Colon (tissue), 2 donors: ENCODE results near the gene FNIP1.
"Not testable (repeated sequence)": the region's sequence is repeated elsewhere in the genome, so short reads cannot be mapped to it uniquely, and the experiment has no call there.

Experiments used
- FAIRE-seq: peaks from 2 replicates; lab custom pipeline; 2012; peaks lifted over from hg19 to GRCh38; lab: Jason Lieb, UNC
- donor health status: control.
- donor health status: control.

The FNIP1 gene

DNA sequence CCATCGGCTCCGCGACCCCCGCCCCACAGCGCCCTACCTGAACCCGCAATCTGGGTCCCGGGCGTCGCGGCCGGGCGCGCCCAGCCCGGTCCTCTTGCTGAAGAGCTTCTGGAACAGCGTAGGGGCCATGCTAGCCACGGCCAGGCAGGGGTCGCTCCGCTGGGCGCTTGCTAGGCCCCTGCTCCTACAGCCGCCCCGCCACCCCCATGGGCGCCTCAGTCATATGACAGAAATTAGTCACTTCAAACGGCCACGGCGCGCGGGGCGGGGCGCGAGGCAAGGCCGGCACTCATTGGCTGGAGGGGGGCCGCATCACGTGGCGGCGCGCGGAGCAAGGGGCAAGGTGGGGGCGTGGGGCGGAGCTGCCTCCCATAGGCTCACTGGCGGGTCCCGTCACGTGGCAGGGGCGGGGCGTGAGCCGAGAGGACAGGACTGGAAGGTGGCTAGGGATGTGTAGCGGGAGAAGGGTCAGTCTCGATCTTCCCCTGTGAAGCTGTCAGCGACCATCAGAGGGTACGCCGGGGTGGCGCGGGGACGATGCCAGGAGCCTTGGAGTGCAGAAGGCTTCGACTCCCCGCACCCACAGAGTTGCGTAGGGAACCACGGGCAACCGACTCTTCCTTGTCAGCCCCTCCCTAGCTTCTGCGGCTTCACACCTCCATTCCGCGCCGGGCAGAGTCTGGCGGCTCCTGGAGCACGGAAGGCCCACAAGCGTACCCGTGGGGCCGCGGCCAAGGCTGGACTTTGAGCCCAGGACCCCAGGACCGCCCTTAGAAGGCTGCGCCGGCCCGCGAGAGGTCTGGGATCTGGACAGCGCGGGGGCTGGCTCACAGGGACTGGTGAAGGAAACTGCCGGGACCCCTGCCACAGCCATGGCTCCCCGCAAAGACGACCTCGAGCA, at the start of gene FNIP1:
FNIP1 (minus strand) TSS at position 225 of the 901 bp plus-strand sequence; CDS start at position 129, 96 bp downstream.
- no peak for FAIRE-seq

DNA sequence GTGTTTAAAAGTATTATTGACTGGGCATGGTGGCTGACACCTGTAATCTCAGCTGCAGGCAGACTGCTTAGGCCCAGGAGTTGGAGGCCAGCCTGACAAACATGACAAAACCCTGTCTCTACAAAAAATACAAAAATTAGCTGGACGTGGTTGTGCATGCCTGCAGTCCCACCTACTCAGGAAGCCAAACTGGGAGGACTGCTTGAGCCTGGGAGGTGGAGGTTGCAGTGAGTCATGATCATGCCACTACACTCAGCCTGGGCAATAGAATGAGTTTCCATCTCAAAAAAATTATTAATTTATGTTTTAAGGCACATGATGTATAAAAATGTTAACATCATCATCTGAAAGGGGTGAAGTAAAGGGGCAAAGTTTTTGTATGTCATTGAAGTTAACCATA, 49.7 kb upstream of the FNIP1 start:
- FAIRE-seq = no peak

DNA sequence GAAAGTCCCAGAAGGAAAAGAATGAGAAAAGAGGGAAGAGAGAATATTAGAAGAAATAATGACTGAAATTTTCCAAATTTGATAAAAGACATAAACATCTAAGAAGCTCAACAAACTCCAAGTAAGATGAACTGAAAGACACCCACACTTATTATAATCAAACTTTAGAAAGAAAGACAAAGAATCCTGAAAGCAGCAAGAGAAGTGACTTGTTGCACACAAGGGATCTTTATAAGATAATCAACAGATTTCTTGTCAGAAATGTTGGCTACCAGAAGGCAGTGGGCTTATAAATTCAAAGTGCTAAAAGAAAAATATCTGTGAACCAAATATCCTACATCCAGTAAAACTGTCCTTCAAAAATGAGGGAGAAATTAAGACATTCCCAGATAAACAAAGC, 49.0 kb upstream of the FNIP1 start:
- FAIRE-seq = no peak

DNA sequence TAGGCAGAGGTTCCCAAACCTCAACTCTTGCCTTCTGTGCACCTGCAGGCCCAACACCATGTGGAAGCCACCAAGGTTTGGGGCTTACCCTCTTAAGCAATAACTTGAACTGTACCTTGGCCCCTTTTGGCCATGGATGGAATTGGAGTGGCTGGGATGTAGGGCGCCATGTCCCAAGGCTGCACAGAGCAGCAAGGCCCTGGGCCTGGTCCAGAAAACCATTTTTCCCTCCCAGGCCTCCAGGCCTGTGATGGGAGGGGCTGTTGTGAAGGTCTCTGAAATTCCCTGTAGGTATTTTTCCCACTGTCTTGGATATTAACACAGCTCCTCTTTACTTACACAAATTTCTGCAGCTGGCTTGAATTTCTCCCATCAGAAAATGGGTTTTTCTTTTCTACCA, 46.2 kb upstream of the FNIP1 start:
- not testable (repeated sequence) for FAIRE-seq

DNA sequence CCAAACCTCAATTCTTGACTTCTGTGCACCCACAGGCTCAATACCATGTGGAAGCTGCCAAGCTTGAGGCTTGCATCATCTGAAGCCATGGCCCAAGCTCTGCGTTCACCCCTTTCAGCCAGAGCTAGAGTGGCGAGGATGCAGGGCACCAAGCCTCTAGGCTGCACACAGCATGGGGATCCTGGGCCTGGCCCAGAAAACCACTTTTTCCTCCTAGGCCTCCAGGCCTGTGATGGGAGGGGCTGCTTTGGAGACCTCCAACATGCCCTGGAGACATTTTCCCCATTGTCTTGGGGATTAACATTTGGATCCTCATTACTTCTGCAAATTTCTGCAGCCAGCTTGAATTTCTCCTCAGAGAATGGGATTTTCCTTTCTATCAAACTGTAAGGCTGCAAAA, 35.9 kb upstream of the FNIP1 start:
- not testable (repeated sequence) for FAIRE-seq

DNA sequence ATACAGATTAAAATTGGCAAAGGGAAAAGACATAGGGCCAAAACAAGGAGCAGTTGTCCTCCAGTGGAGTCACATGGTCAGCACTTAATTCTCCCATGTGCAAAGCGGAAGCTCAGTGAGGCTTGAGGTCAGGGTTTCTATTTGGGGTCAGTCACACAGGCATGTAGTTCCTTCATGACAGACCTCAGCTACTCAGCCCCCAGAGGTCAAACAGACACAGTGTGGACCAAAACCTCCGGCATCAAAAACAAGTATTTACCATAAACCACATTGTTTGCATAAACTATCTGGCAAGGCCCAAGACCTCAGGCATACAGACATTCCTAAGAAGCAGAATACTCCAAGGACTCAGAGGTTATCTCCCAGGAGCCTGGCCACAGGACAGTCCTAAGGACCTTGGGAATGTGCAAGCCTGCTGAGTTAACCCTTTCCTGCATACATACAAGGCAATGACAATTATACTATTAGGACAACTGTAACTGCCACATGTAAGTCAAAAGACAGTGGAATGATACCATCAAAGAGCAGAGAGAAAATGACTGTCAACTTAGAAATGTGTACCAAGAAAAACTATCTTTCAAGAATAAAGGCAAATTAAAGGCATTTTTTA, 28.7 kb upstream of the FNIP1 start:
- FAIRE-seq = no peak

DNA sequence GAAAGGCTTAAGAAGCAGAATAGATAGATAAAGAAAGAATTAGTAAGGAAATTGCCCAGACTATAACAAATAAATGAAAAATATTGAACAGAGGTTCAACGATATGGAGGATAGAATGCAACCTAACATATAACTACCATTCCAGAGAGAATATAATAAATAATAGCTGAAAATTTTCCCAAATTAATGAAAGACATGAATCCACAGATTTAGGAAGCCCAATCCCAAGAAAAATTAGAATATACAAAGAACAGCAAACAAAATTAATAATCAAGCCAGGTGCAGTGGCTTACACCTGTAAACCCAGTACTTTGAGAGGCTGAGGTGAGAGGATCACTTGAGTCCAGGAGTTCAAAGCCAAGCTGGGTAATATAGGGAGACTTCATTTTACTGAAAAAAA, 27.8 kb upstream of the FNIP1 start:
- no peak for FAIRE-seq

DNA sequence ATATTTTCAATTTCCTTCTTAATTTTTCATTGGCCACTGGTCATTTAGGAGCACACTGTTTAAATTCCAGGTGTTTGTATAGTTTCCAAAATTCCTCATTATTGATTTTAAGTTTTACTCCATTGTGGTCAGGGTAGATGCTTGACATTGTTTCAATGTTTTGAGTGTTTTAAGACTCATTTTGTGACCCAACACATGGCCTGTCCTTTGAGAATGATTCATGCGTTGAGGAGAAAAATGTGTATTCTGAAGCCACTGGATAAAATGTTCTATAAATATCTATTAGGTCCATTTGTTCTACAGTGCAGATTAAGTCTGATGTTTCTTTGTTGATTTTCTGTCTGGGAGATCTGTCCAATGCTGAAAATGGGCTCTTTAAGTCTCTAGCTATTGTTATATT, 24.4 kb upstream of the FNIP1 start:
- no peak for FAIRE-seq

DNA sequence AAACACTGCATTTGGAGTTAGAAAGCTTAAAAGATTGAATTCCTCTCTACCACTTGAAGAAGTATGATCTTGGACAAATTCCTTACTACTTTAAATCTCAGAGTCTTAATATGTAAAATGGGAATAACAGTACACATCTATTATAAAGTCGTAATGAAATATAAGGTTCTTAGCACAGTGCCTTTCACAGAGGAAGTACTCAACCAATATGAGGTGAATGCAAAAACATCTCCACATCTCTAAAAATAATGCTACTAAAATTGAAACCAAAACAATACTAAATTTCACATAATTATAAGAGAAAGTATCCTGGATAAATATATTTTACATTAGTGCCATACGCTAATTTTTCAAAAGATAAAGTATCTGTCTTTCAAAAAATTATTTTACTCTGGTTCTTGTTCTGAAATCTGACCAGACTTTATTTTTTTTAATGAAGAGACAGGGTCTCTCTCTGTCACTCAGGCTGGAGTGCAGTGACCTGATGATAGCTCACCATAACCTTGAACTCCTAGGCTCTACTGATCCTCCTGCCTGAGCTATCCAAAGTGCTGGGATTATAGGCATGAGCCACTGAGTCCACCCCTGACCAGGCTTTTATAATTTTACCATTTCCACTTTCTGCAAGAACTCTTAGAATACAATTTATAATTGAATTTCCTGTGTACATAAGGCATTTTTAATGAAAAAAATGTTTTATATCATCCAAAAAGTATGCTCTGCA, 21.3 kb upstream of the FNIP1 start:
- no peak for FAIRE-seq

DNA sequence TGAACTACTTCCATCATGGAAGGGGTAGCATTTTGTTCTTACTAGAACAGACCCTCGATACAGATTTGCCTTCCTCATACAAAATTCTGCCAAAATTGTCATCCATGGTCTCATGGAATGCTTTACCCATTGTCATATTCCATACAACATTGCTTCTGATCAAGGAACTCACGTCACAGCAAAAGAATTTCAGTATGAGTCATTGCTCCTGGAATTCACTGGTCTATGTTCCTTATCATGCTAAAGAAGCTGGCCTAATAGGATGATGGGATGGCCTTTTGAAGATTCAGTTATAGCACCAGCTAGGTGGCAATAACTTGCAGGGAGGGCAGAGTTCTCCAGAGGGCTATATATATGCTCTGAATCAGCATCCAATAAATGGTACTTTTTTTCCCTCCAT, 18.2 kb upstream of the FNIP1 start:
- no peak for FAIRE-seq

DNA sequence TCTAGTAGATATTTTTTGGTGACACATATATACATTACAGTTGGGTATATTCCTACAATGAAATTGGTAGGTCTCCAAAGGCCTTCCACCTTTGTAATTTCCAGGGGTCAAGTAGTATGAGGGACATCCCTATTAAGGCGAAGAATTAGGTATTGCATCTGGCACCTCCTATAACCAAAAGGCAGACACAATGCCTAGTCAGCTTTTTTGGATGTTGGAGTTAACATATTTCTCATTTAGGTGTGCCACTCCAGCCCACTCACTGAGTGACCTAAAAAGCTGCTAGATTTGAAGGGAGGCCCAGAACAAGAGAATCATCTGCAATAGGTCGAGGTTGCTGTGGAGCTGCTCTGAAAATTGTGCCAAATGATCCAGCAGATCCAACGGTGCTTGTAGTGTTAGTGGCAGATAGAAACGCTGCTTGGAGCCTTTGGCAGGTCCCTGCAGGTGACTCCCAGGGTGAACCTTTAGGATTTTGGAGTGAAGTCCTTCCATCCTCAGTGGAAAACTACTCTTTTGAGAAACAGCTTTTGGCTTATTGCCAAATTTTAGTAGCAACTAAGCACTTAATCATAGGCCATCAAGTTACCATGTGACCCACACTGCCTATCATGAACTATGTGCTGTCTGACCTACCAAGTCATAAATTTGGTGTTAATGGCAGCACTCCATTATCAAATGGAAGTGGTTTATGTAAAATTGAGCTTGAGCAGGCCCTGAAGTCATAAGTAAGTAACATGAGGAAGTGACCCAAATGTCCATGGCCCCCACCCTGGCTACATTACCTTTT, 15.7 kb upstream of the FNIP1 start:
- no peak for FAIRE-seq

DNA sequence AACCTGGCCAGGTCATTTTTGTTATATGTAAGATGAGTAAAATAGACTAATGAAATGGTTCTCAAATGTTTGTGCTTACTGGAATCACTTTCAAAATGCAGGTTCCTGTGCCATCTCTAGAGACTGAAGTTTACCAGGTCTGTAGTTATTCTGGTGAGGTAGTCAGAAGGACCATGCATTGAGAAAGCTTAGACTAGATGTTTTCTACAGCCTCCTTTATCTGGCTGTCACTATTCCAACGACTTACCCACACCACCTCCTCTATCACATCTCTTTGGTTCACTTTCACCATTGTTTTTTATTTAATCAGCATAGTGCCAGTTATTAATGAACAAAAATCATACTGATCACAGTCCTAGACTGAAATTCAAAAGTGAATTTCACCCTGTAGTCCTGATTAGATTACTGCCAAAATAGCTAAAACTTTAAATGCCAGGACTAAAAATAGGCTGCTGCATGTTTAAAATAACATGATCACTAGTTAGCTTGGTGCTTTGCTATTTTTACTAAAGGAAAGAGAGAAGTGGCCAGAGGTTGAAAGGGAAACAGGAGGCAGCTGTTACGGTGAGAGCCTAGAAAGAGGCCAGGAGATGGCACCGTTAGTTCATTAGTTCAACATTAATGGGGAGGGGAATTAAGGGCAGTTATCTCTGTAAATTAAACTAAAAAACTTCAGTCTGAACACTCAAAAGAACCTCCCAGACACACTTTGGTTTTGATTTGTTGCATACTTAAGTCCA, 13.9 kb upstream of the FNIP1 start:
- FAIRE-seq = no peak

DNA sequence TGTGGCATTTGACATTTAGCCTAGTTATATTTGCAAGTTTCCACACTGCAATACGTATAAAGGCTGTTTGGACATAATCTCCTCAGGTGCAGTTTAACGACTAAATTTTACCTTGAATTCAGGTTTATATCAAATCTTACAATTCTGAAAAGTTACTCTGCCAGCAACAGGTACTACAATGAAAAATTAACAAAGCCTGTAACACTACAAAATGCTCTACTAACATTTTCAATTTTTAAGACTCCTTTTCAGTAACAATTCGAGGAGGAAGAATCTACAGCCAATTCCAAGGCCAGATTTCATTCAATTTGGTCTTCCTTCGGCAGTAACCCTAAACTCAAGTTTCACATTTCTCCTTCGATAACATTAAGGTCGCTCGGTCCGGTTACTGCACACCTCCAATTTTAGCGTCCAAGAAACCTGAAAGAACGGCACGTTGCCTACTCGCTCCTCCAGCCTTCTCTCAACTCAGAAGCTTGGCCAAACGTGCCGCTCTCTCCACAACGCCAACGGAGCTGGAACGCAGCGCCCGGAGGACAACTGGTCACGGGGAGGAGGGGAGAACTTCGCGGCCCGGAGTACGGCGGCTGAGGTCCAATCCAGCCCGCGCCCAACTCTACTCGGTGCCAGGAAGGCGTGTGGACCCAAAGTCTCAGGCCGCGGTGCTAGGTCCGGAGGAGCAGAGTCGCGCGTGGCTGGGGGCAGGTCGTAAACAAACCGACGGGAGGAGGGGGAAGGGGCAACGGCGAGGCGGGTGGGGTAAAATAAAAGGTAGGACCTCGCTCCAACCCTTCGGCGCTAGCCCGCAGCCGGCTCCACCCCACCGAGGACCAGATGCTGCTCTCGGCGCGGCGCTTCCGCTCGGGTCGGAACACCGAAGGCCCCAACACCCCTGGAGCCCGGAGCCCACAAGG, 681 bp downstream of the FNIP1 start:
- no peak for FAIRE-seq

DNA sequence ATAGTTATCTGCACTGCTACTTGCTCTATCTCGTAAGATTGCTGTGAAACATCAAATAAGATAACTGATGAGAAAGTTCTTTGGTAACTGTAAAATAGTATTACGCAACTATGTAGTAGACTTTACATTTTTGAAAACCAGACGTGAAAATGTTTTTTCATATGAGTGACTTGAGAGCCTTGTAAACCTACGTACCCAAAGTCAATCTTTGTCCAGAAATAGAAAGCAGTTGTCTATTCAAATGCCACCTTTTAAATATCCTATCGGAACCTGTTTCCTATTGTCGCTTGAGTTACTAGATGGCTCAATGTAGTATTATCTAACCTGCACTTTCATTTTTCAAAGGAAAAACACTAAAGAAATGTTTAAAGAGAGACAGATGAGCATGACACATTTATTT, 1.6 kb downstream of the FNIP1 start:
- FAIRE-seq = no peak

DNA sequence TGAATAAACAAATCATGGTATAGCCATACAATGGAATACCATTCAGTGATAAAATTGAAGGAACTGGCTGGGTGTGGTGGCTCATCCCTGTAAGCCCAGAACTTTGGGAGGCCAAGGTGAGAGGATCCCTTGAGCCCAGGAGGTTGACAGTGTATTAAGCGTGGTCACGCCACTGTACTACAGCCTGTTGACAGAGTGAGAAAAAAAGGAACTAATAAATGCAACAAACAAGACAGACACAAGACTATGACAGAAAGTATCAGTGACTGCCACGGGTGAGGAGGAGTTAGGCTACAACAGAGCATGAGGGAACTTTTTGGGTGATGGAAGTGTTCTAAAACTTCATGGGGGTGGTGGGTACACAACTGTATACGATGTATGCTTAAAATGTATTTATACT, 2.2 kb downstream of the FNIP1 start:
- no peak for FAIRE-seq

DNA sequence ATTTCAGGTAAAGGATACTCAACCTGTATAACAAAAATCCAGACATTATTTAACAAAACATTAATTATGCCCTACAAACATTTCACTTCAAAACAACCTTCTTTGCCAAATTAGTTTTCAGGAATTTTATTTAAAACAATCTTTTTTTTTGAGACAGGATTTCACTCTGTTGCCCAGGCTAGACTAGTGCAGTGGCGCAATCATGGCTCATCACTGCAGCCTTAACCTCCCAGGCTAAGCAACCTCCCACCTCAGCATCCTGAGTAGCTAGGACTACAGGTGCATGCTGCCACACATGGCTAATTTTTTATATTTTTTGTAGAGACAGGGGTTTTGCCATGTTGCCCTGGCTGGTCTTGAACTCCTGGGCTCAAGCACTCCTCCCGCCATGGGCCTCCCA, 3.9 kb downstream of the FNIP1 start:
- FAIRE-seq = no peak

DNA sequence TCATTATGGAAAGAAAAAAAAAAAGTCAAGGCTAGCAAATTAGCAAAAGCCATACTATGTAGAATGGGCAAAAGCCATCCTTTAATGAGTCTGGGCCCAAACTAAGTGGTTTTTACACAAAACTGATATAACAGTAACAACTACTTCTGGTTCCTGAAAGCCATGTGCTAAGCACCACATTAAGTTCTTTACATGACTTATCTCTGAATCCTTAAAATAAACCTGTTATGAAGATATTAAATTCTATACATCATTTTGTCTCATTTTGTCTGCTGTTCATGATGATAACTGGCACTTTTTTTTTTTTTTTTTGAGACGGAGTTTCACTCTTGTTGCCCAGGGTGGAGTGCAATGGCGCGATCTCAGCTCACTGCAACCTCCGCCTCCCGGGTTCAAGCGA, 5.0 kb downstream of the FNIP1 start:
- FAIRE-seq = no peak

DNA sequence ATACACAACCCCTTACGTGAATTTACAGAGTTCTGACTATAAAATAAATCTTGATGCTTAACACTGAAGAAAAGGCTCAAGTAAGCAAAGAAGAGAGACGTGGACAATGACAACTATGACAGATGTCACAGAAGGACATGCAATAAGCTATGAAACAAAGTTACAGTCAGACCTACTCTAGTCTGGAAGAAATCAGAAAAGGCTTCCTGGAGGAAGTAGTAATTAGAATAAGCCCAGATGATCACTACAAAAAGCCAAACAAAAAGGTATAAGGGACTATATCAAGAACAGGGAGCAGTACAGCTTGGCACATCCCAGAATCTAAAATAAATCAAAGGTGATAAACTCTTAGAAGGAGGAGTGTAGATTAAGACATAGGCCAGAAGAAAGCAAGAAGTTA, 6.3 kb downstream of the FNIP1 start:
- FAIRE-seq = no peak

DNA sequence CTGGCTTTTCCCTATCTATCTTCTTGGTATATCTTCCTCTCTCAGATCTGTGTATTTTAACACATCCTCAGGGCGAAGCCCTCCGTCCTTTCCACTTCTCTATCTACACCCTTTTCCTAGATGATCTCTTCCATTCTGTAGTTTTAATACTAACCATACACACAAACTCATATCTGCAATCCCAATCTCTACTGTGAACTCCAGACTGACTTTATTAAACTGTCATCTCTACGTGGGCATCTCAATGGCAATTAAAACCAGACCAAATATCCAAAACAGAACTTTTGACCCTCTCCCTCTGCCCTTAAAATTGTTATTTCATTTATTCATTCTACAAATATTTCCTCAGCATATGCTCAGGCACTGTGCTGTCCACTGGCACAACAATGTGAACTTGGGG, 7.1 kb downstream of the FNIP1 start:
- no peak for FAIRE-seq

DNA sequence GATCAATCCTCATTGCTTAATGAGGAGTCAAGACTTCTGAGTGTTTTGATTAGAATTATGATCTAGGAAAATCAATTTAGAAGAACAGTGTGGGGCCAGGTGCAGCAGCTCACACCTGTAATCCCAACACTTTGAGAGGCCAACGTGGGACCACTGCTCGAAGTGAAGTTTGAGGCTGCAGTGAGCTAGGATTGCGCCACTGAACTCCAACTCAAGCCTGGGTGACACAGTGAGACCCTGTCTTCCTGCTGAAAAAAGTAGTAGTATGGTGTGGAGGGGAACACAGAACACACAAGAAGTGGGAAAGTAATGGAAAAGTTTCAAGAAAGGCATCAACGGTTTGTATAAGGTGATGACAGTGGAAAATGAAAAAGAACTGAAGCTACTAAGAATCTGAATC, 9.1 kb downstream of the FNIP1 start:
- FAIRE-seq = no peak
